ENCODE measurements around the gene CCDC188.

CCDC188 gene

GRCh38 chr22:20154602-20155187 lies 3.8 kb upstream of the CCDC188 start:
- H3K79me2 ChIP-seq (ENCODE audit: insufficient read depth, low read length), result no peaks in the 10 kb centered on the region
- DNase-seq (no peak), ATAC-seq (ENCODE audit: insufficient read depth, low read depth) (no peak)
- H3K36me3 ChIP-seq (ENCODE audit: insufficient read depth, low read length), result no peaks in the 10 kb centered on the region
- H3K4me1 ChIP-seq (ENCODE audit: insufficient read depth, low read length), result peaks cover 10% of the 10 kb centered on the region
- no peak overlapping the region for H2AFZ ChIP-seq (ENCODE audit: low read depth, low read length)
- TF ChIP-seq EZH2 (IDR thresholded peaks at IDR 0.05; ENCODE audit: borderline replicate concordance, low read depth, low read length, severe bottlenecking), result no peak
- TF ChIP-seq, protein P1, sequence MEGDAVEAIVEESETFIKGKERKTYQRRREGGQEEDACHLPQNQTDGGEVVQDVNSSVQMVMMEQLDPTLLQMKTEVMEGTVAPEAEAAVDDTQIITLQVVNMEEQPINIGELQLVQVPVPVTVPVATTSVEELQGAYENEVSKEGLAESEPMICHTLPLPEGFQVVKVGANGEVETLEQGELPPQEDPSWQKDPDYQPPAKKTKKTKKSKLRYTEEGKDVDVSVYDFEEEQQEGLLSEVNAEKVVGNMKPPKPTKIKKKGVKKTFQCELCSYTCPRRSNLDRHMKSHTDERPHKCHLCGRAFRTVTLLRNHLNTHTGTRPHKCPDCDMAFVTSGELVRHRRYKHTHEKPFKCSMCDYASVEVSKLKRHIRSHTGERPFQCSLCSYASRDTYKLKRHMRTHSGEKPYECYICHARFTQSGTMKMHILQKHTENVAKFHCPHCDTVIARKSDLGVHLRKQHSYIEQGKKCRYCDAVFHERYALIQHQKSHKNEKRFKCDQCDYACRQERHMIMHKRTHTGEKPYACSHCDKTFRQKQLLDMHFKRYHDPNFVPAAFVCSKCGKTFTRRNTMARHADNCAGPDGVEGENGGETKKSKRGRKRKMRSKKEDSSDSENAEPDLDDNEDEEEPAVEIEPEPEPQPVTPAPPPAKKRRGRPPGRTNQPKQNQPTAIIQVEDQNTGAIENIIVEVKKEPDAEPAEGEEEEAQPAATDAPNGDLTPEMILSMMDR (IDR thresholded peaks at IDR 0.05; ENCODE audit: borderline replicate concordance, extremely low read depth, low read length, poor library complexity, severe bottlenecking), result no peak
- no peaks in the 10 kb centered on the region for H3K9me3 ChIP-seq (ENCODE audit: insufficient read depth, low read length, severe bottlenecking)
- no peak overlapping the region for H3K4me3 ChIP-seq (ENCODE audit: low read depth in 1 of 2, low read length in 2 of 2)
- no peak overlapping the region for H3K4me2 ChIP-seq (ENCODE audit: insufficient read depth, low read length)
- no peak overlapping the region for H3K27ac ChIP-seq (ENCODE audit: low read length)
- peaks cover 5% of the 10 kb centered on the region; the same call in 1 of the 2 replicates for H4K20me1 ChIP-seq (ENCODE audit: insufficient read depth, low read length)
- H3K9ac ChIP-seq (ENCODE audit: low read depth, low read length), result no peak overlapping the region
- no peaks in the 10 kb centered on the region for H3K27me3 ChIP-seq (ENCODE audit: insufficient read depth, low read length, poor library complexity)

GRCh38 chr22:20153945-20154344 lies 3.1 kb upstream of the CCDC188 start:
- no peaks in the 10 kb centered on the region for H3K79me2 ChIP-seq (ENCODE audit: insufficient read depth, low read length)
- H3K9ac ChIP-seq (ENCODE audit: low read depth, low read length), result no peak overlapping the region
- TF ChIP-seq, protein P1 (IDR thresholded peaks at IDR 0.05; ENCODE audit: borderline replicate concordance, extremely low read depth, low read length, poor library complexity, severe bottlenecking), result no peak
- no peak for TF ChIP-seq EZH2 (IDR thresholded peaks at IDR 0.05; ENCODE audit: borderline replicate concordance, low read depth, low read length, severe bottlenecking)
- no peaks in the 10 kb centered on the region for H3K9me3 ChIP-seq (ENCODE audit: insufficient read depth, low read length, severe bottlenecking)
- no peak overlapping the region for H3K4me2 ChIP-seq (ENCODE audit: insufficient read depth, low read length)
- no peaks in the 10 kb centered on the region for H3K36me3 ChIP-seq (ENCODE audit: insufficient read depth, low read length)
- DNase-seq (no peak), ATAC-seq (ENCODE audit: insufficient read depth, low read depth) (no peak)
- no peaks in the 10 kb centered on the region for H3K27me3 ChIP-seq (ENCODE audit: insufficient read depth, low read length, poor library complexity)
- H3K4me1 ChIP-seq (ENCODE audit: insufficient read depth, low read length), result peaks cover 10% of the 10 kb centered on the region
- no peak overlapping the region for H3K27ac ChIP-seq (ENCODE audit: low read length)
- no peak overlapping the region for H2AFZ ChIP-seq (ENCODE audit: low read depth, low read length)
- H4K20me1 ChIP-seq (ENCODE audit: insufficient read depth, low read length), result peaks cover 5% of the 10 kb centered on the region; the same call in 1 of the 2 replicates
- H3K4me3 ChIP-seq (ENCODE audit: low read depth in 1 of 2, low read length in 2 of 2), result no peak overlapping the region

DNA sequence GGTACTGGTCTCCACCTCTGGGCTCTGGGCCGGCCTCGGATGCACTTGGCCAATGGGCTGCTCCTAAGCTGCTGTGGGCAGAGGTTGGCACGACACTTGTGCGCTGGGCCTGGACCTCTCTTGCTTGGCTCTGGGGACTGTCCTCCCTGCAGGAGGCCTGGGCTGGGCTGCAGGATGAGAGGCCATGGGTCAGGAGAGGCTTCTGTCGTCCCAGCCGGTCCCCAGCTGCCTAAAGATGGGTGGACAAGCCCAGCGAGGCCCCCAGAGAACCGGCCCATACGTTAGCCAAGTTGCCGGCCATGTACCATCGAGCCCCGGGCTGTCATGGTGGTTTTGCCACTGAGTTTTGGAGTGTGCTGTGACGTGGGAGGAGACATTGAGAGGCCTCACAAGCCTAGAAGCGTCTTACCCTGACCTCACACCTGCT lies 1.6 kb upstream of the CCDC188 start:
- DNase-seq (no peak), ATAC-seq (ENCODE audit: insufficient read depth, low read depth) (no peak)
- no peaks in the 10 kb centered on the region for H3K79me2 ChIP-seq (ENCODE audit: insufficient read depth, low read length)
- H4K20me1 ChIP-seq (ENCODE audit: insufficient read depth, low read length), result peaks cover 5% of the 10 kb centered on the region; the same call in 1 of the 2 replicates
- no peaks in the 10 kb centered on the region for H3K4me1 ChIP-seq (ENCODE audit: insufficient read depth, low read length)
- no peak overlapping the region for H3K27ac ChIP-seq (ENCODE audit: low read length)
- H2AFZ ChIP-seq (ENCODE audit: low read depth, low read length), result no peak overlapping the region
- H3K27me3 ChIP-seq (ENCODE audit: insufficient read depth, low read length, poor library complexity), result no peaks in the 10 kb centered on the region
- H3K36me3 ChIP-seq (ENCODE audit: insufficient read depth, low read length), result no peaks in the 10 kb centered on the region
- TF ChIP-seq, protein P1 (IDR thresholded peaks at IDR 0.05; ENCODE audit: borderline replicate concordance, extremely low read depth, low read length, poor library complexity, severe bottlenecking), result no peak
- H3K9me3 ChIP-seq (ENCODE audit: insufficient read depth, low read length, severe bottlenecking), result no peaks in the 10 kb centered on the region
- no peak overlapping the region for H3K9ac ChIP-seq (ENCODE audit: low read depth, low read length)
- H3K4me2 ChIP-seq (ENCODE audit: insufficient read depth, low read length), result no peak overlapping the region
- no peak overlapping the region for H3K4me3 ChIP-seq (ENCODE audit: low read depth in 1 of 2, low read length in 2 of 2)

- ATAC-seq (ENCODE audit: insufficient read depth, low read depth), result no peak
- Histone ChIP-seq H3K27me3 (ENCODE audit: insufficient read depth, low read length, poor library complexity) (no peaks in the 10 kb centered on the region), H4K20me1 (ENCODE audit: insufficient read depth, low read length) (no peaks in the 10 kb centered on the region), H3K9ac (ENCODE audit: low read depth, low read length) (no peak overlapping the region), H3K4me3 (ENCODE audit: low read depth in 1 of 2, low read length in 2 of 2) (no peak overlapping the region), H3K27ac (ENCODE audit: low read length) (no peak overlapping the region), H3K79me2 (ENCODE audit: insufficient read depth, low read length) (no peaks in the 10 kb centered on the region), H2AFZ (ENCODE audit: low read depth, low read length) (no peak overlapping the region), H3K36me3 (ENCODE audit: insufficient read depth, low read length) (no peaks in the 10 kb centered on the region), H3K4me1 (ENCODE audit: insufficient read depth, low read length) (no peaks in the 10 kb centered on the region), H3K4me2 (ENCODE audit: insufficient read depth, low read length) (no peak overlapping the region), H3K9me3 (ENCODE audit: insufficient read depth, low read length, severe bottlenecking) (no peaks in the 10 kb centered on the region)
- DNase-seq, result no peak
- TF ChIP-seq, protein P1 (IDR thresholded peaks at IDR 0.05; ENCODE audit: borderline replicate concordance, extremely low read depth, low read length, poor library complexity, severe bottlenecking), result no peak
- TF ChIP-seq EZH2 (IDR thresholded peaks at IDR 0.05; ENCODE audit: borderline replicate concordance, low read depth, low read length, severe bottlenecking), result no peak
Measured at GRCh38 chr22:20151276-20151588, 377 bp upstream of the CCDC188 start.
